Measurements from ENCODE around the gene G6PD. TPM values are rescaled to one million over a fixed set of nuclear protein-coding genes. Genes with fewer than 3 reads are reported as not detected.

G6PD gene
- total and polyA plus RNA-seq, 7 donors: 3.2 to 9.1 (median 6.7) TPM

DNA sequence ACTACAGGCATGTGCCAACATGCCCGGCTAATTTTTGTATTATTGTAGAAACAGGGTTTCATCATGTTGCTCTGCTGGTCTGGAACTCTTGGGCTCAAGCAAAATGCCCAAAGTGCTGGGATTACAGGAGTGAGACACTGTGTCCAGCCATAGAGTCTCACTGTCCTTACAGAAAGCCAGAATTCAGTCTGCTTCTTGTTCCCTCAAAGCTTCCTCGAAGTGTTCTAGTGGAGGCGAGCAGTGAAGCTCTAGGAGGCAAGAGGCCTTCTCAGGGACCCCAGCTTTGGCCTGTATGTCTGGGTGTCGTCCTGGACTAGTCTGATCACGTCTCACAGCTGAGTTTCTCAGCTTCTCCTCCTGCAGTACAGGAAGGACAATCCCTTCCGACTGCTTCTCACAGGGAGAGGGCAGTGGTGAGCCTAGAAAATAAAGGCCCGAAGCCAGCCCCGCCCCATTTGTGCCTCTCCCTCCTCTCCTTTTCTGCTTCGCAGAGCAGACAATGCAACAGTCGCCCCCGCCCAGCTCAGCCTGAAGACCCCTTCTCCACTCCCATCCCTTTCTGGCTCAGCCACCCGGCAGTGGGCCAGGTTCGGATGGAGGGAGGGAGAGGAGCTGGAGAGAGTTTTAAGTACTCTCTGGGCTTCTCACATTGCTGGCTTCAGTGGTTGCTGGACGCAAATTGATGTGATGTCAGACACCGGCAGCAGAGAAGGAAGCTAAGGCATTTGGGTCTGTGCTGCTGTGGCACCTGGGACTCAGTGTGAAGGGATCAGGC, 19.6 kb downstream of the G6PD start:
- peak; percentile 37 for TF ChIP-seq CTCF (IDR thresholded peaks at IDR 0.05)
- intact Hi-C loops (cut with DNase I): no loop called here
- no peaks in the 10 kb centered on the region for H3K27me3 ChIP-seq (ENCODE audit: insufficient read depth in 3 of 3, low read length in 2 of 3)
- peaks cover 4% of the 10 kb centered on the region for H3K4me1 ChIP-seq
- DNase-seq (peak; percentile 73 to 85), ATAC-seq (peak; percentile 80 to 93 (median 84))
- no peaks in the 10 kb centered on the region for H3K9me3 ChIP-seq
- H3K36me3 ChIP-seq (ENCODE audit: insufficient read depth in 1 of 2, low read depth in 1 of 2): peaks cover 0 to 6% of the 10 kb centered on the region in 2 donors
- H3K4me3 ChIP-seq: peak overlapping the region; percentile 45
- H3K27ac ChIP-seq: peak overlapping the region; percentile 71
- 3 to 18% (median 7%) methylated on average over 12 to 15 of the region's 15 CpGs for WGBS, 3 donors

- Histone ChIP-seq H3K9me3 (no peaks in the 10 kb centered on the region), H3K27me3 (ENCODE audit: insufficient read depth in 3 of 3, low read length in 2 of 3) (no peaks in the 10 kb centered on the region), H3K4me1 (peaks cover 4% of the 10 kb centered on the region), H3K4me3 (no peak overlapping the region), H3K27ac (no peak overlapping the region), H3K36me3 (ENCODE audit: insufficient read depth in 1 of 2, low read depth in 1 of 2) (no peaks in the 10 kb centered on the region)
- no peak for DNase-seq
- 67 to 75% (median 74%) methylated on average over 14 of the region's 14 CpGs for WGBS, 3 donors
- intact Hi-C loops (cut with DNase I): no loop called here
- ATAC-seq: no peak
- no peak for TF ChIP-seq CTCF (IDR thresholded peaks at IDR 0.05)
These were observed 20.8 kb downstream of the G6PD start for GRCh38 chrX:154525606-154526490.

GRCh38 chrX:154519389-154519788, 27.3 kb downstream of the G6PD start:
- intact Hi-C loops (cut with DNase I): no loop called here
- Histone ChIP-seq H3K27ac (no peak overlapping the region), H3K27me3 (ENCODE audit: insufficient read depth in 3 of 3, low read length in 2 of 3) (no peaks in the 10 kb centered on the region), H3K4me1 (no peaks in the 10 kb centered on the region), H3K9me3 (no peaks in the 10 kb centered on the region), H3K4me3 (no peak overlapping the region), H3K36me3 (ENCODE audit: insufficient read depth in 1 of 2, low read depth in 1 of 2) (no peaks in the 10 kb centered on the region)
- ATAC-seq (no peak), DNase-seq (no peak)
- TF ChIP-seq CTCF (IDR thresholded peaks at IDR 0.05): no peak
- WGBS, 3 donors: 89 to 97% (median 95%) methylated on average over 7 to 8 of the region's 8 CpGs

DNA sequence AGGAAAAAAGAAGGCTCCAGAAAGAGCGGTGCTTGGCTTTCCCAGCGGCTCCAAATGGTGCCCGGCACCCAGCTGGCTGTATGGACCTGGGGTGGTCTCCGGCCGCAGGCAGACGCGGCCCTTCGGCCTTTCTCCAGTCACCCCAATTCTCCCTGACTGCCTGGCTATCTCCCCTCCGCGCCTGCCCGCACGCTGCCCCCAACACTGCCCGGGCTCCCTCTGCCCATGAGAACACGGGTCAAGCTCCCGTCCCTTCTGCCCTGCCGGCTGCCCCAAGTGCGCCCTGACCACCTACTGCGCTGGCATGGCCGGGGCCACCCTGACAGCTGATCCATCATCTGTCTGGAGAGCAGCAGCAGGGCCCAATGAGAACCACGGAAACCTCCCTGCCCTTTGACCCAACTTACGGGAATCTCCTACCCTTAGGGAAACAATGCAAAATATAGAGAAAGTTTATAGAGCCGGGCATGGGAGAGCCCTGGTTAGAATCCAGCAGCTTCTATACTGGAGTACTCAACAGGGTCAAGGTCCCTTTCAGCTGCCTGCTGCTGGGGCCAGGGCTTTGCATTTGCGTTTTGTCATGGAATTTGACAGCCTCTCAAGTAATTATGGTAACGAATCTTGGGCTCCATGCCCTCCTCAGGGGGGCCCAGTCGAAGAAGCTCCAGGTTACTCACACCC, 29.4 kb downstream of the G6PD start:
- Histone ChIP-seq H3K9me3 (no peaks in the 10 kb centered on the region), H3K4me3 (peak overlapping the region; percentile 76), H3K4me1 (no peaks in the 10 kb centered on the region), H3K27ac (peak overlapping the region; percentile 87), H3K27me3 (ENCODE audit: insufficient read depth in 3 of 3, low read length in 2 of 3) (no peaks in the 10 kb centered on the region), H3K36me3 (ENCODE audit: insufficient read depth in 1 of 2, low read depth in 1 of 2) (no peaks in the 10 kb centered on the region)
- DNase-seq (no peak), ATAC-seq (peak in 1 of 4 donors; percentile 8)
- WGBS, 3 donors: 44 to 57% (median 49%) methylated on average over 19 to 25 of the region's 25 CpGs
- TF ChIP-seq CTCF (IDR thresholded peaks at IDR 0.05): no peak
- intact Hi-C loops (cut with DNase I): no loop called here
